Measurements from ENCODE around the gene WDR35. TPM values are rescaled to one million over a fixed set of nuclear protein-coding genes. Genes with fewer than 3 reads are reported as not detected.

WDR35 gene
- total RNA-seq, 1 experiment from 2014 or later: 15.5 TPM

DNA sequence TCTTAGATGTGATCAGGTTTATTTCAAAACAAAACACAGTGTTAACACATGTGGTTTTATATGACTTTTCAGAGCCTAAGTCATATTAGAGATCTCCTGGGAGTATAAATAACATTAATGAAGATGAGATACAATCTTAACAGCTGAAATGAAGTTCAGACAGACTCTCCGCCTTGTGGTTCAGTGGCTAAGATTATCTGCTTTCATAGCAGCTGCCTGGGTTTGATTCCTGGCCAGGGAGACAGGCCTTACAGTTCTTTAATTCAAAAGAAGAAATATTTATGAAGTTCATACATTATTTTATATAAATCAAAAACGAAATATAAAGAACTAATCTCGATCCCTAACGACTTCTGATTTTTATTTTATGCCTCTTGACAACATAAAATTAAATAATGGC lies 52.9 kb downstream of the WDR35 start:
- ChIA-PET CTCF (no interaction called here), POLR2A (no interaction called here)
- H3K27me3 Mint-ChIP-seq (ENCODE audit: low read depth): no peaks in the 10 kb centered on the region

DNA sequence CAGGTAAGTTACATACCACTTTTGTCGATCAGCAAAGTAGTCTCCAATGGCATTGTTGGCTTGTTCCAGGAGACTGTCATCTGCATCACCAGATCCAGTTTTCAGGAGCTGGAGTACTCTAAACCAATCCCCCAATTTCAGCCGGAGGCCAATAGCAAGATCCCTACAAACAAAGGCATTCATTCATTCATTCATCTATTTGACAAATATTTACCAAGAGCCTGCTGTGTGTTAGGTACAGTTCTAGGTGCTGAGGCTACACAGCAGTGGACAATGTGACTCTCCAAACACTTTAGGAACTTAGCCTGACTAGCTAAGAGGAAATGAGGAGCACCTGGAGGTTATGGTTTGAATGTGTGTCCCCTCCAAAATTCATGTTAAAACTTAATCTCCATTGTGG lies 53.7 kb downstream of the WDR35 start:
- H3K27ac Mint-ChIP-seq: no peak overlapping the region
- TF ChIP-seq GTF2I (CRISPR knock-in tag; conservative IDR thresholded peaks at IDR 0.05) (no peak), KAT7 (CRISPR knock-in tag; IDR thresholded peaks at IDR 0.05; ENCODE audit: borderline replicate concordance) (no peak), SMAD3 (CRISPR knock-in tag; IDR thresholded peaks at IDR 0.05; ENCODE audit: borderline replicate concordance) (no peak), ZNF232 (CRISPR knock-in tag; IDR thresholded peaks at IDR 0.05) (no peak), MXD4 (CRISPR knock-in tag; IDR thresholded peaks at IDR 0.05; ENCODE audit: borderline replicate concordance) (no peak), SMAD4 (CRISPR knock-in tag; IDR thresholded peaks at IDR 0.05) (no peak), HMGA2 (CRISPR knock-in tag; IDR thresholded peaks at IDR 0.05) (no peak), NFE2L1 (CRISPR knock-in tag; IDR thresholded peaks at IDR 0.05) (no peak)
- TF ChIP-seq, protein P1, sequence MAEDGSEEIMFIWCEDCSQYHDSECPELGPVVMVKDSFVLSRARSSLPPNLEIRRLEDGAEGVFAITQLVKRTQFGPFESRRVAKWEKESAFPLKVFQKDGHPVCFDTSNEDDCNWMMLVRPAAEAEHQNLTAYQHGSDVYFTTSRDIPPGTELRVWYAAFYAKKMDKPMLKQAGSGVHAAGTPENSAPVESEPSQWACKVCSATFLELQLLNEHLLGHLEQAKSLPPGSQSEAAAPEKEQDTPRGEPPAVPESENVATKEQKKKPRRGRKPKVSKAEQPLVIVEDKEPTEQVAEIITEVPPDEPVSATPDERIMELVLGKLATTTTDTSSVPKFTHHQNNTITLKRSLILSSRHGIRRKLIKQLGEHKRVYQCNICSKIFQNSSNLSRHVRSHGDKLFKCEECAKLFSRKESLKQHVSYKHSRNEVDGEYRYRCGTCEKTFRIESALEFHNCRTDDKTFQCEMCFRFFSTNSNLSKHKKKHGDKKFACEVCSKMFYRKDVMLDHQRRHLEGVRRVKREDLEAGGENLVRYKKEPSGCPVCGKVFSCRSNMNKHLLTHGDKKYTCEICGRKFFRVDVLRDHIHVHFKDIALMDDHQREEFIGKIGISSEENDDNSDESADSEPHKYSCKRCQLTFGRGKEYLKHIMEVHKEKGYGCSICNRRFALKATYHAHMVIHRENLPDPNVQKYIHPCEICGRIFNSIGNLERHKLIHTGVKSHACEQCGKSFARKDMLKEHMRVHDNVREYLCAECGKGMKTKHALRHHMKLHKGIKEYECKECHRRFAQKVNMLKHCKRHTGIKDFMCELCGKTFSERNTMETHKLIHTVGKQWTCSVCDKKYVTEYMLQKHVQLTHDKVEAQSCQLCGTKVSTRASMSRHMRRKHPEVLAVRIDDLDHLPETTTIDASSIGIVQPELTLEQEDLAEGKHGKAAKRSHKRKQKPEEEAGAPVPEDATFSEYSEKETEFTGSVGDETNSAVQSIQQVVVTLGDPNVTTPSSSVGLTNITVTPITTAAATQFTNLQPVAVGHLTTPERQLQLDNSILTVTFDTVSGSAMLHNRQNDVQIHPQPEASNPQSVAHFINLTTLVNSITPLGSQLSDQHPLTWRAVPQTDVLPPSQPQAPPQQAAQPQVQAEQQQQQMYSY (CRISPR knock-in tag; IDR thresholded peaks at IDR 0.05): no peak
- TF ChIP-seq, protein P2, sequence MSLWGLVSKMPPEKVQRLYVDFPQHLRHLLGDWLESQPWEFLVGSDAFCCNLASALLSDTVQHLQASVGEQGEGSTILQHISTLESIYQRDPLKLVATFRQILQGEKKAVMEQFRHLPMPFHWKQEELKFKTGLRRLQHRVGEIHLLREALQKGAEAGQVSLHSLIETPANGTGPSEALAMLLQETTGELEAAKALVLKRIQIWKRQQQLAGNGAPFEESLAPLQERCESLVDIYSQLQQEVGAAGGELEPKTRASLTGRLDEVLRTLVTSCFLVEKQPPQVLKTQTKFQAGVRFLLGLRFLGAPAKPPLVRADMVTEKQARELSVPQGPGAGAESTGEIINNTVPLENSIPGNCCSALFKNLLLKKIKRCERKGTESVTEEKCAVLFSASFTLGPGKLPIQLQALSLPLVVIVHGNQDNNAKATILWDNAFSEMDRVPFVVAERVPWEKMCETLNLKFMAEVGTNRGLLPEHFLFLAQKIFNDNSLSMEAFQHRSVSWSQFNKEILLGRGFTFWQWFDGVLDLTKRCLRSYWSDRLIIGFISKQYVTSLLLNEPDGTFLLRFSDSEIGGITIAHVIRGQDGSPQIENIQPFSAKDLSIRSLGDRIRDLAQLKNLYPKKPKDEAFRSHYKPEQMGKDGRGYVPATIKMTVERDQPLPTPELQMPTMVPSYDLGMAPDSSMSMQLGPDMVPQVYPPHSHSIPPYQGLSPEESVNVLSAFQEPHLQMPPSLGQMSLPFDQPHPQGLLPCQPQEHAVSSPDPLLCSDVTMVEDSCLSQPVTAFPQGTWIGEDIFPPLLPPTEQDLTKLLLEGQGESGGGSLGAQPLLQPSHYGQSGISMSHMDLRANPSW (CRISPR knock-in tag; conservative IDR thresholded peaks at IDR 0.05; ENCODE audit: low read depth): no peak
- TF ChIP-seq, protein P3, sequence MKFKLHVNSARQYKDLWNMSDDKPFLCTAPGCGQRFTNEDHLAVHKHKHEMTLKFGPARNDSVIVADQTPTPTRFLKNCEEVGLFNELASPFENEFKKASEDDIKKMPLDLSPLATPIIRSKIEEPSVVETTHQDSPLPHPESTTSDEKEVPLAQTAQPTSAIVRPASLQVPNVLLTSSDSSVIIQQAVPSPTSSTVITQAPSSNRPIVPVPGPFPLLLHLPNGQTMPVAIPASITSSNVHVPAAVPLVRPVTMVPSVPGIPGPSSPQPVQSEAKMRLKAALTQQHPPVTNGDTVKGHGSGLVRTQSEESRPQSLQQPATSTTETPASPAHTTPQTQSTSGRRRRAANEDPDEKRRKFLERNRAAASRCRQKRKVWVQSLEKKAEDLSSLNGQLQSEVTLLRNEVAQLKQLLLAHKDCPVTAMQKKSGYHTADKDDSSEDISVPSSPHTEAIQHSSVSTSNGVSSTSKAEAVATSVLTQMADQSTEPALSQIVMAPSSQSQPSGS (CRISPR knock-in tag; IDR thresholded peaks at IDR 0.05; ENCODE audit: borderline replicate concordance, low read depth): no peak

More for the DNA sequence above, 52.9 kb downstream of the WDR35 start:
- no peaks in the 10 kb centered on the region for H3K4me1 Mint-ChIP-seq
- no peaks in the 10 kb centered on the region for H3K9me3 Mint-ChIP-seq
- no peak overlapping the region for H3K27ac Mint-ChIP-seq
- H3K36me3 Mint-ChIP-seq: peaks cover 20% of the 10 kb centered on the region
- no peak for TF ChIP-seq ZNF396 (CRISPR knock-in tag; IDR thresholded peaks at IDR 0.05; ENCODE audit: borderline replicate concordance)
- no peak for TF ChIP-seq ZNF671 (CRISPR knock-in tag; IDR thresholded peaks at IDR 0.05)
- TF ChIP-seq CBFB (CRISPR knock-in tag; IDR thresholded peaks at IDR 0.05; ENCODE audit: low read depth): no peak
- TF ChIP-seq, protein P2 (CRISPR knock-in tag; conservative IDR thresholded peaks at IDR 0.05; ENCODE audit: low read depth): no peak
- TF ChIP-seq, protein P4, sequence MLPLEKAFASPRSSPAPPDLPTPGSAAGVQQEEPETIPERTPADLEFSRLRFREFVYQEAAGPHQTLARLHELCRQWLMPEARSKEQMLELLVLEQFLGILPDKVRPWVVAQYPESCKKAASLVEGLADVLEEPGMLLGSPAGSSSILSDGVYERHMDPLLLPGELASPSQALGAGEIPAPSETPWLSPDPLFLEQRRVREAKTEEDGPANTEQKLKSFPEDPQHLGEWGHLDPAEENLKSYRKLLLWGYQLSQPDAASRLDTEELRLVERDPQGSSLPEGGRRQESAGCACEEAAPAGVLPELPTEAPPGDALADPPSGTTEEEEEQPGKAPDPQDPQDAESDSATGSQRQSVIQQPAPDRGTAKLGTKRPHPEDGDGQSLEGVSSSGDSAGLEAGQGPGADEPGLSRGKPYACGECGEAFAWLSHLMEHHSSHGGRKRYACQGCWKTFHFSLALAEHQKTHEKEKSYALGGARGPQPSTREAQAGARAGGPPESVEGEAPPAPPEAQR (CRISPR knock-in tag; IDR thresholded peaks at IDR 0.05): no peak
- TF ChIP-seq, protein P5, sequence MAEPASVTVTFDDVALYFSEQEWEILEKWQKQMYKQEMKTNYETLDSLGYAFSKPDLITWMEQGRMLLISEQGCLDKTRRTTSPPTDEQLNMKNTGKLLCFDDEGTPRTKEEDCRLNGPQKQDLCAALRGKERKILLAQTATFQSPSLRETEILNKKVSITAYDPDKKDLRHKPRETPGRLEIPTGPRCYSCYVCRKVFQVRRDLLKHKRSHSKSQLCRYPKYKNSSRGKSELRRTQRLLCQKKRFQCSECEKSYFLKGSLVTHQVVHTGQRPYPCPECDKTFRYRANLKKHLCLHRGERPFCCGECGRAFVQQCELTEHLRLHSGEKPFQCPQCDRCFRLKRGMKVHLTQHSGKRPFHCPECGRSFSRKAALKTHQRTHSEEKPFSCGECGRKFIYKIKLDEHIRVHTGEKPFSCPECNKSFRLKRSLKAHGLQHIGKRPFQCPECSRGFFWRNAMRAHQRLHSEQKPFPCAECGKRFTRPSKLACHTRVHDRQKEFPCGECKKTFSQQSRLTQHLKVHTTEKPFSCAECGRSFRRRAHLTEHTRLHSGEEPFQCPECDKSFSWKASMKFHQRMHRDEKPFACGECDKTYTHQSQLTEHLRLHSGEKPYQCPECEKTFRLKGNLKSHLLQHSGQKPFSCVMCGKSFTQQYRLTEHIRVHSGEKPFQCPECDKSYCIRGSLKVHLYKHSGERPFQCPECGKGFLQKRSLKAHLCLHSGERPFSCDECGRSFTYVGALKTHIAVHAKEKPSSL (CRISPR knock-in tag; conservative IDR thresholded peaks at IDR 0.05): no peak
- TF ChIP-seq, protein P6, sequence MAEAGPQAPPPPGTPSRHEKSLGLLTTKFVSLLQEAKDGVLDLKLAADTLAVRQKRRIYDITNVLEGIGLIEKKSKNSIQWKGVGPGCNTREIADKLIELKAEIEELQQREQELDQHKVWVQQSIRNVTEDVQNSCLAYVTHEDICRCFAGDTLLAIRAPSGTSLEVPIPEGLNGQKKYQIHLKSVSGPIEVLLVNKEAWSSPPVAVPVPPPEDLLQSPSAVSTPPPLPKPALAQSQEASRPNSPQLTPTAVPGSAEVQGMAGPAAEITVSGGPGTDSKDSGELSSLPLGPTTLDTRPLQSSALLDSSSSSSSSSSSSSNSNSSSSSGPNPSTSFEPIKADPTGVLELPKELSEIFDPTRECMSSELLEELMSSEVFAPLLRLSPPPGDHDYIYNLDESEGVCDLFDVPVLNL (CRISPR knock-in tag; IDR thresholded peaks at IDR 0.05; ENCODE audit: borderline replicate concordance, low read depth): no peak
- H3K4me3 Mint-ChIP-seq: no peak overlapping the region
- ATAC-seq: no peak
- no peak for DNase-seq (ENCODE audit: low spot score)

More for the DNA sequence above, 53.7 kb downstream of the WDR35 start:
- Mint-ChIP-seq H3K27me3 (ENCODE audit: low read depth) (no peaks in the 10 kb centered on the region), H3K4me1 (no peaks in the 10 kb centered on the region), H3K9me3 (no peaks in the 10 kb centered on the region), H3K36me3 (peaks cover 23% of the 10 kb centered on the region), H3K4me3 (no peak overlapping the region)
- ATAC-seq (no peak), DNase-seq (ENCODE audit: low spot score) (no peak)
- POLR2A ChIA-PET: no interaction called here
- CTCF ChIA-PET: no interaction called here
